Mucosa of rectum (tissue), 2 donors: ENCODE results near the gene PAFAH1B2.
"Not testable (repeated sequence)": the region's sequence is repeated elsewhere in the genome, so short reads cannot be mapped to it uniquely, and the experiment has no call there.

Experiments
- H3K27ac ChIP-seq, 2 donors: one replicate each; pipeline ENCODE4 v1.7.0; 2013; ENCODE audit warnings: inconsistent platforms in 2 of 2, low read depth in 2 of 2, low read length in 2 of 2
- H3K27me3 ChIP-seq, 2 donors: one replicate each; pipeline ENCODE4 v1.7.0; 2013; ENCODE audit warnings: low read length in 2 of 2; ENCODE audit not compliant: control insufficient read depth in 2 of 2, insufficient read depth in 2 of 2
- H3K36me3 ChIP-seq, 2 donors: one replicate each; pipeline ENCODE4 v1.7.0; 2013; ENCODE audit warnings: low read length in 2 of 2; ENCODE audit not compliant: control insufficient read depth in 2 of 2, insufficient read depth in 2 of 2
- H3K4me1 ChIP-seq, 2 donors: one replicate each; pipeline ENCODE4 v1.7.0; 2013; ENCODE audit warnings: low read length in 2 of 2, mild to moderate bottlenecking in 1 of 2; ENCODE audit not compliant: control insufficient read depth in 2 of 2, insufficient read depth in 2 of 2
- H3K4me3 ChIP-seq, 2 donors: one replicate each; pipeline ENCODE4 v1.7.0; 2013; ENCODE audit warnings: low read length in 2 of 2
- H3K9ac ChIP-seq, 2 donors: one replicate each; pipeline ENCODE4 v1.7.0; 2013; ENCODE audit warnings: low read length in 2 of 2, low read depth in 1 of 2, mild to moderate bottlenecking in 1 of 2
- H3K9me3 ChIP-seq, 2 donors: one replicate each; pipeline ENCODE4 v1.7.0; 2013; ENCODE audit warnings: low read length in 2 of 2; ENCODE audit not compliant: control insufficient read depth in 2 of 2
- donor health status: healthy.
- donor health status: Normal muscosa, but diverticular disease.

PAFAH1B2 gene

DNA sequence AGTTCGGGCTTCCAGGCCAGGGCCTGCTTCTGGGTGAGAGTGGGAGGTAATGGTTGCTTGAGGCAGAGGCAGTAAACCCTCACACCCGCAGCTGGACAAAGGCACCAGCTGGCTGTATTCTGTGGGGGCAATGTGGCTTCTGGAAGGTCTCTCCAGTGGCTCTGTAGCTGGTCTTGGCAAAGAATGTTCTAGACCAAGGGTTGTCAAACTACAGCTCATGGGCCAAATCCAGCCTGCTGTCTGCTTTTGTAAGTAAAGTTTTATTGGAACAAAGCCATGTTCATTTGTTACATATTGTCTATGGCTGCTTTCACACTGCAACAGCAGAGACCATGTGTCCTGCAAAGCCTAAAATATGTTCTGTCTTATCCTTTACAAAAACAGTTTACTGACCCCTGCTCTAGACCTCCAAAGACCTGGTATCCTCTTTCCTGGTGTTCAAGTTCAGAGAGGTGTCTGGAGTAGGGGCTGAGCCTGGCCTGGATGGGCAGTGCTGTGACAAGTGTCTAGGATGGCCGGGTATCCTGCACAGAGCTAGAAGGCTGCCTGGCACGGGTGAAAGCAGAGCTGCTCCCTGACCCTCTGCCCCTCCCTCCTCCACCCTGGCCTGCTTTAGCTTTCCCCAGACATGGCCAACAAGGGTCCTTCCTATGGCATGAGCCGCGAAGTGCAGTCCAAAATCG lies 58.4 kb downstream of the PAFAH1B2 start:
- Histone ChIP-seq H3K27me3 (no peaks in the 10 kb centered on the region), H3K27ac (peak overlapping the region in 1 of 2 donors; percentile 85), H3K9me3 (no peaks in the 10 kb centered on the region), H3K9ac (no peak overlapping the region), H3K36me3 (peaks cover 17 to 23% of the 10 kb centered on the region in 2 donors), H3K4me1 (peaks cover 6 to 18% of the 10 kb centered on the region in 2 donors), H3K4me3 (peak overlapping the region in 1 of 2 donors; percentile 42)

DNA sequence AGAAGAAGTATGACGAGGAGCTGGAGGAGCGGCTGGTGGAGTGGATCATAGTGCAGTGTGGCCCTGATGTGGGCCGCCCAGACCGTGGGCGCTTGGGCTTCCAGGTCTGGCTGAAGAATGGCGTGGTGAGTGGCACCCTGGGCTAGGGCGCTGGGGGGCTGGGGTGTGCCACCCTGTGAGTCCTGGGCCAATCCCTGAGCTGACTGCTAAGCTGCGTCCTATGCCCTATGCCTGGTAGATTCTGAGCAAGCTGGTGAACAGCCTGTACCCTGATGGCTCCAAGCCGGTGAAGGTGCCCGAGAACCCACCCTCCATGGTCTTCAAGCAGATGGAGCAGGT lies 59.0 kb downstream of the PAFAH1B2 start:
- Histone ChIP-seq H3K27ac (peak overlapping the region in 1 of 2 donors; percentile 45), H3K4me3 (peak overlapping the region in 1 of 2 donors; percentile 42), H3K27me3 (no peaks in the 10 kb centered on the region), H3K36me3 (peaks cover 17 to 23% of the 10 kb centered on the region in 2 donors), H3K4me1 (peaks cover 6 to 12% of the 10 kb centered on the region in 2 donors), H3K9ac (no peak overlapping the region), H3K9me3 (no peaks in the 10 kb centered on the region)

DNA sequence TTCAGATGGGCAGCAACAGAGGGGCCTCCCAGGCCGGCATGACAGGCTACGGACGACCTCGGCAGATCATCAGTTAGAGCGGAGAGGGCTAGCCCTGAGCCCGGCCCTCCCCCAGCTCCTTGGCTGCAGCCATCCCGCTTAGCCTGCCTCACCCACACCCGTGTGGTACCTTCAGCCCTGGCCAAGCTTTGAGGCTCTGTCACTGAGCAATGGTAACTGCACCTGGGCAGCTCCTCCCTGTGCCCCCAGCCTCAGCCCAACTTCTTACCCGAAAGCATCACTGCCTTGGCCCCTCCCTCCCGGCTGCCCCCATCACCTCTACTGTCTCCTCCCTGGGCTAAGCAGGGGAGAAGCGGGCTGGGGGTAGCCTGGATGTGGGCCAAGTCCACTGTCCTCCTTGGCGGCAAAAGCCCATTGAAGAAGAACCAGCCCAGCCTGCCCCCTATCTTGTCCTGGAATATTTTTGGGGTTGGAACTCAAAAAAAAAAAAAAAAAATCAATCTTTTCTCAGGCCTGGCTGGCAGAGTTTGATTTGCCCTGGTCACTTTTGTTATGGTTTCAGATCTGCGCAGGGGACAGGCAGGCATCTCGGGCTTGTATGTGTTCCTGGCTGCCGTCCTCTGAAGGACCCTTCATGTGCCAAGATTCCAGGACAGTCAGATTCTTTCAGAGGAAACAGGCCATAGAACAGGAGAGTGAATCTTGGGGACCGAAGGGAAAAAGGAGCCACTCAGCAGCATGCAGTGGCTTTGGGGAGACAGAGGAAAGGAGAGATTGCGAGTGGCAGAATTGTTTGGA lies 60.4 kb downstream of the PAFAH1B2 start:
- Histone ChIP-seq H3K4me3 (no peak overlapping the region), H3K9me3 (no peaks in the 10 kb centered on the region), H3K36me3 (peaks cover 17 to 23% of the 10 kb centered on the region in 2 donors), H3K9ac (no peak overlapping the region), H3K27me3 (no peaks in the 10 kb centered on the region), H3K27ac (peak overlapping the region in 1 of 2 donors; percentile 23), H3K4me1 (peaks cover 0 to 4% of the 10 kb centered on the region in 2 donors)

DNA sequence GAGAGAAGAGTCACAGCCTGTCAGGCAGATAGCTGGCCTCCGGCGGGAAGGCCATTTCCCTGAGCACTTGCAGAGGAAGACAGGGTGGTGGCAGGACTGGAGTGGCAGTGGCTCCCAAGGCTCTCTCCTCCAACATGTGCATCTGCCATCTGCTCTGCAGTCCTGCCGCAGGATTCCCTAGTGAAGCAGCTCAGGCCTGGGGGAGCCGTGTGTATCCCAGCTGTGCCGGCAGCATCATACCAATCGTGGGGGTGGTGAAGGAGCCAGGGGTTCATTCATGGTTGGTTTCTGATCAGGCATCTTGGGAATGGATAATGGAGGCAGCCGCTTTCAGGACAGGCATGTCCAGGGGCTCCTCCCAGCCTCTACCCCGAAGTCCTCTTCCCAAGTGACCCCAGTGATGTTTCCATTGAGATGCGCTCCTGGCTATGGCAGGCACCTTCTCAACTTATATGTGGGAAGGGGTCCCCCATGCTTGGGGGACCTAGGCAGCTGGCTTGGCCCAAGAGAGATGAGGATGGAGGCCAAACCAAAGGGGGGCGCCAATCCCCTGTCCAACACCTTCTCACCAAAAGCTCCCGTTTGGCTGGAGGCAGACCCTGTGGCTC lies 61.2 kb downstream of the PAFAH1B2 start:
- Histone ChIP-seq H3K4me1 (peaks cover 0 to 4% of the 10 kb centered on the region in 2 donors), H3K36me3 (peaks cover 17 to 26% of the 10 kb centered on the region in 2 donors), H3K27me3 (no peaks in the 10 kb centered on the region), H3K27ac (peak overlapping the region in 1 of 2 donors; percentile 23), H3K4me3 (no peak overlapping the region), H3K9me3 (no peaks in the 10 kb centered on the region), H3K9ac (no peak overlapping the region)

DNA sequence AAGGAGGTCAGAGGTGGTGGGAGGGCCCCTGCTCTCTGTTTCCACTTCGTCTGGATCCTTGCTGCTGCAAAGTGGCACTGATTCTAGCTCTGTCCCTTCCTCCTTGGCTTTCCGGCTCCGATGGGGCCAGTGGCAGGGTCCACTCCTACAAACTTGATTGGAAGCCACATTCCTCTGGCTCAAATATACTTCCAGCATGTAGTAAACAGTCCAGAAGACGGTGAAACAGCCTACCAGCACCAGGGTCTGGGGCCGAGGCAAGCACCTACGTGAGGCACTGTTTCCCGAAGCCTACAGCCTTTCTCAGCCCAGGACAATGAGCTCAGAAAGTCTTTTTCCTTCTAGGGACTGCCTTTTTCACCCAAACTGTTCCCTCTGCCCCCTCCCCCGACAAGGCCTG lies 62.0 kb downstream of the PAFAH1B2 start:
- H3K4me3 ChIP-seq, H3K27ac ChIP-seq, H3K9me3 ChIP-seq, H3K9ac ChIP-seq, H3K4me1 ChIP-seq, H3K27me3 ChIP-seq: not testable (repeated sequence)
- peaks cover 17 to 26% of the 10 kb centered on the region in 2 donors for H3K36me3 ChIP-seq

DNA sequence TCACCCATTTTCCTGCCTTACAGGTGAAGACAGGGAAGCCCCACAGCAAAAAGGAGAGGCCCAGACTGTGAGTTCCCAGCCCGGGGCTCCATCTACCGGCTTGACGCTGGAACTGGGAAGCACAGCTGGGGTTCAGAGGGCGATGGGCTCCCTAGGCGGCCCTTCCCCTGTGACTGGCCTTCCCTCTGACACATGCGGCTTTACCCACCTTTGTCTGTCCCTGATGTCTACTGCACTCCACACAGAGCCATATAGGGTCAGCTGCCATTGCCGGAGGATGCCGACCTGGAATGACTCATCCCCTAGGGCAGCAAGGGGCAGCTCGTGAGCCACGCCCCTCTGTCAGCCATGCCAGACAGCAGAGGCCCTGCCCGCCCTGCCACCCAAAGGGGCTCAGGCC lies 62.8 kb downstream of the PAFAH1B2 start:
- not testable (repeated sequence) for H3K4me1 ChIP-seq, H3K27me3 ChIP-seq, H3K27ac ChIP-seq, H3K4me3 ChIP-seq, H3K9me3 ChIP-seq, H3K9ac ChIP-seq
- peaks cover 17 to 26% of the 10 kb centered on the region in 2 donors for H3K36me3 ChIP-seq

DNA sequence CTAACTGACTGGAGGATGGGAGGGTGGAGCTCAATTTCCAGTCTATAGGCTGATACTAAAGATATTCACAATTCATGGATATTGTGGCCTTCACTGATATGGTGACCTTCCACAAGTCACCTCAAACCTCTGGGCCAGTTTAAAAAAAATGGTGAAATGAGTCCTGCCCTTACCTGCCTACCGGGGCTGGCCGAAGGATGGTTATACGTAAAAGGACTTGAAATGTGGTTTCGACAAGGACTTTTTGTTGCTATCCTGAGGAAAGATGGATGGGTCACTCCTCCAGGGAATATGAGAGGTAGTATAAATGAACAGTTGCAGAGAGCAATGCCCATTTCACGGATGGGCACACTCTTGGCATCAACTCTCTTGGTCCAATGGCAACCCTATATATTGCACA lies 63.4 kb downstream of the PAFAH1B2 start:
- not testable (repeated sequence) for H3K4me1 ChIP-seq

DNA sequence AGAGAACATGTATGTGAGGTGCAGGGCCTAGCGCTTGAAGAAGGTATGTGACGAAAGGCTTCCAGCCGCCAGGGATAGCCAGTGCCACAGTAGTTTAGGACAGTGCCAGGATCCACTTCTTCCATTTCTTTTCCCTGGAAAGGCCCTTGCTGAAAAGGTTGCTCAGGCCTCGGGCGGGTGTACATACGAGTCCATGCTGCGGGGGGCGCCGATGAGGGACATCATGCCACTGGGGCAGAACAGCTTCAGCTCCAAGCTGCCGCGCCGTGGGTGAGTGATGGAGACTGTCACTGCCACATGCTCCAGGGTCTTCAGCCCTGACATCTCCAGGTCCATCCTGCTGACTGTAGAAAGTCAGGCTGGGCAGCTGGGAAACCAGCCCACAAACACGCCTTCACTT lies 64.6 kb downstream of the PAFAH1B2 start:
- not testable (repeated sequence) for H3K27me3 ChIP-seq, H3K9ac ChIP-seq, H3K4me1 ChIP-seq, H3K4me3 ChIP-seq, H3K9me3 ChIP-seq, H3K27ac ChIP-seq
- H3K36me3 ChIP-seq = peaks cover 26 to 34% of the 10 kb centered on the region in 2 donors

More for the DNA sequence above, 63.4 kb downstream of the PAFAH1B2 start:
- not testable (repeated sequence) for H3K4me3 ChIP-seq, H3K27me3 ChIP-seq, H3K9me3 ChIP-seq, H3K27ac ChIP-seq, H3K9ac ChIP-seq
- peaks cover 17 to 26% of the 10 kb centered on the region in 2 donors for H3K36me3 ChIP-seq

DNA sequence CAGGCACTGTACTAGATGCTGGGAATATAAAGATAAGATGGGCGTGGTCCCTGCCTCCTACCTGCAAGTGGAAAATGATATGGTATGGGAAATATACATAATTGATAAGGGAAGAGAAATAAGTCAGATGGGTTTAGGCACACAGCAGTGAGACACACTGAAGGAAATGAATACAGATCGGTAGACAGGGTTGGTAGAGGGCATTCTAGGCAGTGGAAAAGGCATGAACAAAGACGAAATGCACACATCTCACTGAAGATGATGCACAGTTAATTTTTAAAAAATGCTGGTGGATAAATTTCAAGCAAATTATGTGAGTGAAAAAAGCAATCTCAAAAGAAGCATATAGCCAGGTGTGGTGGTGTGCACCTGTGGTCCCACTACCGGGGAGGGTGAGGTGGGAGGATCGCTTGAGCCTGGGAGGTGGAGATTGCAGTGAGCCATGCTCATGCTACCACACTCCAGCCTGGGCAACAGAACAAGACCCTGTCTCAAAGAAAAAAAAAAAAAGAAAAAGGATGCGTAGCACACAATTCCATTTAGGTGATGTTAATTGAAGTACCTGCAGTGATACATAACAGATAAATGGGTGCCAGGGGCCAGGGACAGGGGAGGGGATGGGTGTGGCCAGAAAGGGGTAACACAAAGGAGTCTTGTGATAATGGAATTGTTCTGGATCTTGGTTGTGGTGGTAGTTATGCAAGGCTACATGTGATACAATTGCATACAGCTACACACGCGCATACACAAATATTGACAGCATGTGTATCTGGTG lies 65.5 kb downstream of the PAFAH1B2 start:
- peaks cover 21 to 32% of the 10 kb centered on the region in 2 donors for H3K36me3 ChIP-seq
- H3K27ac ChIP-seq, H3K9me3 ChIP-seq, H3K9ac ChIP-seq, H3K4me1 ChIP-seq, H3K4me3 ChIP-seq, H3K27me3 ChIP-seq: not testable (repeated sequence)
